Duodenal mucosa (tissue), 2 donors: Measurements from ENCODE around the gene CSNK1G2.

Source experiments
- H3K27ac ChIP-seq: one replicate; pipeline ENCODE4 v1.7.0; 2013; ENCODE audit warnings: low read depth, low read length
- H3K27me3 ChIP-seq, 2 donors: one replicate each; pipeline ENCODE4 v1.7.0; 2013; ENCODE audit warnings: low read length in 2 of 2, control low read depth in 1 of 2; ENCODE audit not compliant: insufficient read depth in 2 of 2, control insufficient read depth in 1 of 2
- H3K36me3 ChIP-seq, 2 donors: one replicate each; pipeline ENCODE4 v1.7.0; 2013; ENCODE audit warnings: low read length in 2 of 2, control low read depth in 1 of 2; ENCODE audit not compliant: insufficient read depth in 2 of 2, control insufficient read depth in 1 of 2
- H3K4me1 ChIP-seq, 2 donors: one replicate each; pipeline ENCODE4 v1.7.0; 2013; ENCODE audit warnings: low read length in 2 of 2, control low read depth in 1 of 2; ENCODE audit not compliant: insufficient read depth in 2 of 2, control insufficient read depth in 1 of 2
- H3K4me3 ChIP-seq, 2 donors: one replicate each; pipeline ENCODE4 v1.7.0; 2013; ENCODE audit warnings: low read length in 2 of 2, low read depth in 1 of 2
- H3K9ac ChIP-seq, 2 donors: one replicate each; pipeline ENCODE4 v1.7.0; 2013; ENCODE audit warnings: low read length in 2 of 2, low read depth in 1 of 2
- H3K9me3 ChIP-seq, 2 donors: one replicate each; pipeline ENCODE4 v1.7.0; 2013; ENCODE audit warnings: low read length in 2 of 2, control low read depth in 1 of 2; ENCODE audit not compliant: control insufficient read depth in 1 of 2

The CSNK1G2 gene

DNA sequence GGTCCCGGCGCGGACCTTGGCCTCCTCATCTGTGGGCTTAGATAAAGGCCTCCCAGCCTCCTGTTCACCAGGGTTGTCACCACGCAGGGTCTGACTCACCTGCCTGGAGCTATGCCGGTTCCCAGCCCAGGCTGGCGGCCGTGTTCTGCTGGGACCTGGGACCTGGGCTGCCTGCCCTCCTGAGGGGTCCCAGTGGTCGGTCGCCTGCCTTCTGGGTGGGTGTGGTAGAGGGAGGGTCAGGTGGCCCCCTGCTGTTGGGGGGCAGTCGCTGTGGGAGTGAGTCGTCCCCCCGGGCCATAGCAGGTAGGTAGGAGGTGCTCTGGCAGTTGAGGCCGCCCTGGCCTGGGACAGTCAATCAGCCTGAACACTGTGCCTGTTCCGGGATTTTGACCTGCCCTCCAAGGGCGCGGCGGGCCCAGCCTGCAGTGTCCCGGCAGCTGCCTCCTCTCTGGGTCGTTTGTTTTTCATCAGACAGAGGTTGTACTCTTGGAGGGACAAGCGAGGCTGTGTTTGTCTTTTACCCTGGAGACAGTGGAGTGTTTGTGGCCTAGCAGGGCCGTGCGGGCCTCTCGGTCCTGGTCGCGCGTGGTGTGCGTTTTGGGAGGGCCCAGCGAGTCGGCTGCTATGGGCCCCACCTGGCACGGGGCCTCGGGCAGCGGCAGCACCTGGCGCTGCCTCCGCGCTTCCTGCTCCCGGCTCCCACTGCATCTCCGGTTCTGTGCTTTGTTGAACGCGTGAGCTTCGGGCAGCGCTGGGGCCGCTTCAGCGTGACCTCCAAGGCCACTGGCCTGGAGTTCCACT lies 33.2 kb upstream of the CSNK1G2 start:
- H3K27ac ChIP-seq, result peak overlapping the region; percentile 89
- H3K9me3 ChIP-seq, result no peaks in the 10 kb centered on the region
- H3K4me3 ChIP-seq, result peak overlapping the region; percentile 70 to 74
- peaks cover 23 to 42% of the 10 kb centered on the region in 2 donors for H3K4me1 ChIP-seq
- H3K9ac ChIP-seq, result peak overlapping the region; percentile 74 to 79
- H3K27me3 ChIP-seq, result no peaks in the 10 kb centered on the region
- peaks cover 0 to 2% of the 10 kb centered on the region in 2 donors for H3K36me3 ChIP-seq

DNA sequence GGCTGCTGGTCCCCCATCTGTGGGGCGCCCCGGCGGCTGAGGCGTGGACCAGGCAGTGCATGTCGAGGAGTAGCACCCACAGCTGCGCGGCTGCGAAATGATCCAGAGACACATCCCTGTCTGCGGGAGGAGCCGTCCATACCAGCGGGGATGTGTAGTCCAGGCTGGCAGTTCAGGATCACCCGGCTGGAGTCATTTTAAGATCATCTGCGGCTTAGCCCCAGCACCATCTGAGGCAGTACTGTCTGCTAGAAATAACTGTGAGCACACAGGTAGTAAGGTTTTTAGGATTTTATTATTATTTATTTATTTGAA lies 32.7 kb upstream of the CSNK1G2 start:
- no peaks in the 10 kb centered on the region for H3K9me3 ChIP-seq
- H3K4me1 ChIP-seq, result peaks cover 23 to 42% of the 10 kb centered on the region in 2 donors
- H3K4me3 ChIP-seq, result peak overlapping the region; percentile 70 to 74
- peaks cover 0 to 7% of the 10 kb centered on the region in 2 donors for H3K36me3 ChIP-seq
- peak overlapping the region; percentile 74 to 79 for H3K9ac ChIP-seq
- H3K27me3 ChIP-seq, result no peaks in the 10 kb centered on the region
- peak overlapping the region; percentile 89 for H3K27ac ChIP-seq

DNA sequence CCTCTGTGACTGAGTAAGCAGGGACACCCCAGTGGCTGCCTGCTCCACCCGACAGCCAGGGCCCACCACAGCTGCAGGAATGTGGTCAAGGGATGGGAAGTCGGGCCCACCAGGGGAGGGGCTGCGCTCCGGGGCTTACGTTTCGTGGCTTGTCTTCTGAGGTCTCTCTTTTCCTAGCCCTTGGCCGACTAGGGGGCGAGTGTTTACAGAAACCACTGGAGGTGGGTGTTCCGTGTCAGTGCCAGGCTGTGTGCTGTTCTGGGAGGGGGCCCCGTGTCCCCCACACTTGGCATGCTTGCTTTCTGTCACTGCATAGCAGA lies 31.3 kb upstream of the CSNK1G2 start:
- peak overlapping the region in 1 of 2 donors; percentile 39 for H3K9ac ChIP-seq
- H3K4me1 ChIP-seq, result peaks cover 19 to 36% of the 10 kb centered on the region in 2 donors
- H3K27me3 ChIP-seq, result no peaks in the 10 kb centered on the region
- peak overlapping the region; percentile 1 to 58 for H3K4me3 ChIP-seq
- no peaks in the 10 kb centered on the region for H3K9me3 ChIP-seq
- no peak overlapping the region for H3K27ac ChIP-seq
- peaks cover 0 to 18% of the 10 kb centered on the region in 2 donors for H3K36me3 ChIP-seq

DNA sequence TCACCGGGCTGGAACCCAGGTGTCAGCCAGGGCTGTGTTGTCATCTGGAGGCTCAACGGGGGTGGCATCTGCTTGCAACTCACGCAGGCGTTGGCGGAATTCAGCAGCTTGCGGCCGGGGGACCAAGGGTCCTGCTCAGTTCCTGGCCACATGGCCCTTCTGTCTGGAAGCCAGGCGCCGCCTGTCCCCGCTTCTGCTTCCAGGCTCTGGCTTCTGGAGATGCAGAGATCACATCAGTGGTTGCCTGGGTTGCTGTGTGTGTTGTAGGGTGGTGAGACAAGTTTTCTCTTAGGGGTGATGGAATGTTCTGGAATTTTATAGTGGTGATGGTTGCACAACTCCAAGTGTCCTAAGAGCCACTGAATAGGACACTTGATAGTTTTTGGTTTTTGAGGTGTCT lies 30.8 kb upstream of the CSNK1G2 start:
- Histone ChIP-seq H3K4me3 (no peak overlapping the region), H3K9ac (no peak overlapping the region), H3K27ac (no peak overlapping the region), H3K36me3 (peaks cover 0 to 18% of the 10 kb centered on the region in 2 donors), H3K4me1 (peaks cover 16 to 34% of the 10 kb centered on the region in 2 donors), H3K9me3 (no peaks in the 10 kb centered on the region), H3K27me3 (no peaks in the 10 kb centered on the region)

DNA sequence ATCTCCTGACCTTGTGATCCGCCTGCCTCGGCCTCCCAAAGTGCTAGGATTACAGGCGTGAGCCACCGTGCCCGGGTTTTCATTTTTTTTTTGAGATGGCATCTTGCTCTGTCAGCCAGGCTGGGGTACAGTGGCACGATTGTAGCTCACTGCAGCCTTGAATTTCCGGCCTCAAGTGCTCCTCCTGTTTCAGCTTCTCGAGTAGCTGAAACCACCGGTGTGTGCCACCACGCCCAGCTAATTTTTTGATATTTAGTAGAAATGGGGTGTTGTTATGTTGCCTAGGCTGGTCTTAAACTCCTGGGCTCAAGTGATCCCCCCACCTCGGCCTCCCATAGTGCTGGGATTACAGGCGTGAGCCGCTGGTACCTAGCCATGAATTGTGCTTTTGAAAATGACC lies 29.9 kb upstream of the CSNK1G2 start:
- Histone ChIP-seq H3K4me3 (no peak overlapping the region), H3K4me1 (peaks cover 16 to 29% of the 10 kb centered on the region in 2 donors)

DNA sequence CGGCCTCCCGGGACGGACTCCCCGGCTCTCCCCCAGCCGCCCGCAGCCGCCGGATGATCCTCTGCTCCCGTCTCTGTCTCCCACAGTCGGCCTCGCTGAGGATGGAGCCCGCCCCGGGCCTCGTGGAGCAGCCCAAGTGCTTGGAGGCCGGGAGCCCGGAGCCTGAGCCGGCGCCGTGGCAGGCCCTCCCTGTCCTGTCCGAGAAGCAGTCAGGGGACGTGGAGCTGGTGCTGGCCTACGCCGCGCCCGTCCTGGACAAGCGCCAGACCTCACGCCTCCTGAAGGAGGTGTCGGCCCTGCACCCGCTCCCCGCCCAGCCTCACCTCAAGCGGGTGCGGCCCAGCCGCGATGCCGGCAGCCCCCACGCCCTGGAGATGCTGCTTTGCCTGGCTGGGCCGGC lies 29.0 kb upstream of the CSNK1G2 start:
- peaks cover 15 to 24% of the 10 kb centered on the region in 2 donors for H3K4me1 ChIP-seq
- H3K36me3 ChIP-seq, result peaks cover 0 to 18% of the 10 kb centered on the region in 2 donors
- no peak overlapping the region for H3K27ac ChIP-seq
- H3K9ac ChIP-seq, result no peak overlapping the region
- no peak overlapping the region for H3K4me3 ChIP-seq
- no peaks in the 10 kb centered on the region for H3K9me3 ChIP-seq
- H3K27me3 ChIP-seq, result no peaks in the 10 kb centered on the region

More for the DNA sequence above, 29.9 kb upstream of the CSNK1G2 start:
- Histone ChIP-seq H3K36me3 (peaks cover 0 to 18% of the 10 kb centered on the region in 2 donors), H3K9ac (no peak overlapping the region), H3K27me3 (no peaks in the 10 kb centered on the region), H3K9me3 (no peaks in the 10 kb centered on the region), H3K27ac (no peak overlapping the region)

DNA sequence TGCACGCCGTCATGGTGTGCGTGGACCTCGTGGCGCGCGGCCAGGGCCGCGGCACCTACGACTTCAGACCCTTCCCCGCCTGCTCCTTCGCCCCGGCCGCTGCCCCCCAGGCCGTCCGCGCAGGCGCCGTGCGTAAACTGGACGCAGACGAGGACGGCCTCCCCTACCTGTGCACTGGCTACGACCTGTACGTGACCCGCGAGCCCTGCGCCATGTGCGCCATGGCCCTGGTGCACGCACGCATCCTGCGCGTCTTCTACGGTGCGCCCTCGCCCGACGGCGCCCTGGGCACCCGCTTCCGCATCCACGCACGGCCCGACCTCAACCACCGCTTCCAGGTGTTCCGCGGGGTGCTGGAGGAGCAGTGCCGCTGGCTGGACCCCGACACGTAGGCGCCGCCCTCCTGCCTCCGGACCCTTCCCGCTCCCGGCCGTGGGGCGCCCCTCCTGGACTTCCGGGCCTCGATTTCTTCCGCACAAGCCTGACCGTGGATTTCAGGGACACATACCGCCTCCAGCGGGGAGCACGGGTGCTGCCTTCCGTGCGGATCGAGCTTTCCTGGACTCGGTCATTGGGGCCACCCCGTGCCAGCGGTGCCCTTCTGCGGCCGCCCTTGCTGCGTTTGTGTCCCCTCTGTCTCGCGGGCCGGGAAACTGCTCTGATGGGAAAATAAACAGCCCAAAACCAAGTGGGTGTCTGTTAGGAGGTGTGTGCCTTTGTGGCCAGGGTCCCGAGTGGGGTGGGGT lies 28.0 kb upstream of the CSNK1G2 start:
- H3K27ac ChIP-seq, result no peak overlapping the region
- no peaks in the 10 kb centered on the region for H3K27me3 ChIP-seq
- no peak overlapping the region for H3K9ac ChIP-seq
- no peak overlapping the region for H3K4me3 ChIP-seq
- peaks cover 2 to 21% of the 10 kb centered on the region in 2 donors for H3K36me3 ChIP-seq
- H3K9me3 ChIP-seq, result no peaks in the 10 kb centered on the region
- H3K4me1 ChIP-seq, result peaks cover 12 to 17% of the 10 kb centered on the region in 2 donors

DNA sequence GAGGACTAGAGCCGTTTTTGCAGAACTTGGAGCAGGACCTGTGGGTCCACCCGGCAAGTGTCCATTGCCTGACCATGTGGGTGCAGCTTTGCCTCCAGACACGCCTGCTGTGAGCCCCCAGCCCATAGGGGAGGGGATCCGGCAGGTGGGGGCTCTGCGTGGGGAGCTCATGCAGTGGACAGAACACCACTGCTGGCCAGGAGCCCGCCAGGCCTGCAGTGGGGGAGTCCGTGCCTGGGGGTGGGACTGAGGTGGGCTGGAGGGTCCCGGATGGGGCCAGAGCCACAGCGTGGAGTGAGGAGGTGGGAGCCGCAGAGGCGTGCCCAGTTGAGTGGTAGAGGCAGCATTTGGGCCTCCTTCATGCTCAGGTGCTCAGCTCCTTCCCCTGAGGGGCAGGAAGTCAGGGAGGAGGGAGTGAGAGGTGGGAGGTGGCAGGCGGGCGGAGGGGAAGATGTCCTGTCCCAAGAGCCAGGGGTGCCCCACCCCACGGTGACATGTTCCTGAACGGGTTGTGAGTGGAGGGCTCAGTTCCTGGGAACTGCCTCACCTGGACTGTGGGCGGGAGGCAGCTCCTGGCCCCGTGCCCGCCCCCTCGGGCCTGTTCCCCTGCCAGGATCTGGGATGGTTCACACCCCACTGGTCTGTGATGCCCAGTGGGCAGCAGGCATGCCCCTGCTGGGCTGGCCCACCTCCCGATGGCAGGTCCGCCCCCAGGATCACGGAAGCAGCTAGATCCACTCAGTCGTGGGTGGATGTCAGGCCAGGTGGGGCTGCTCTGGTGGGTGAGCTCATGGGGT lies 27.0 kb upstream of the CSNK1G2 start:
- H3K27ac ChIP-seq, result no peak overlapping the region
- H3K4me1 ChIP-seq, result peaks cover 9 to 12% of the 10 kb centered on the region in 2 donors
- H3K4me3 ChIP-seq, result no peak overlapping the region
- H3K36me3 ChIP-seq, result peaks cover 6 to 31% of the 10 kb centered on the region in 2 donors
- H3K9ac ChIP-seq, result no peak overlapping the region
- H3K27me3 ChIP-seq, result no peaks in the 10 kb centered on the region
- no peaks in the 10 kb centered on the region for H3K9me3 ChIP-seq

DNA sequence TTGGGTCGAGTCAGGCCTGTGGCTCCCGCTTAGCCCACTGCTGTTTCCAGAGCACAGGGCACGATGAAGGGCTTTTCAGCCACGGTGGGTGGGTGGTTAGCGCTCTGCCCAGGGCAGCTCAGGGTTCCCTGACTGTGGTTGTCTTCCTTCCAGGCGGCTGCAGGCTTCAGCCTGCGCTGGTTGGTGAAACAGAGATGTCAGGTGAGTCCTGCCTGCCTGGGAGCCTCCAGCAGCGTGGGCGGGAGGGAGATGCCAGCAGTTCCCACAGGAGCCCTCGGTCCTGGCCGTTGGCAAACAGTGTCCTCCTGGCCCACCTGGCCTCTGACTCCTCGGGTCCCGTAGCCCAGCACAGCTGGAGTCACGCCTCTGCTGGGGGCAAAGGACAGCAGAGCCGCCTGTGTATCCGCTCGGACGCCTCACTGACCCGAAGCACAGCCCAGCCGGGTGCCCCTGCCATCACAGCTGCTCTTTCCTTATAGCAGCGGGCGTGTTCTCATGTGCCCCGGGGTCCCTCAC lies 26.1 kb upstream of the CSNK1G2 start:
- H3K4me1 ChIP-seq, result peaks cover under 1 to 3% of the 10 kb centered on the region in 2 donors
- H3K36me3 ChIP-seq, result peaks cover 6 to 34% of the 10 kb centered on the region in 2 donors
- no peaks in the 10 kb centered on the region for H3K27me3 ChIP-seq
- no peak overlapping the region for H3K27ac ChIP-seq
- H3K9ac ChIP-seq, result no peak overlapping the region
- no peaks in the 10 kb centered on the region for H3K9me3 ChIP-seq
- H3K4me3 ChIP-seq, result no peak overlapping the region
